Measurements from ENCODE around the gene KXD1. TPM values are rescaled to one million over a fixed set of nuclear protein-coding genes. Genes with fewer than 3 reads are reported as not detected.

The KXD1 gene
- total RNA-seq, 1 experiment from 2014 or later, result 138 TPM

DNA sequence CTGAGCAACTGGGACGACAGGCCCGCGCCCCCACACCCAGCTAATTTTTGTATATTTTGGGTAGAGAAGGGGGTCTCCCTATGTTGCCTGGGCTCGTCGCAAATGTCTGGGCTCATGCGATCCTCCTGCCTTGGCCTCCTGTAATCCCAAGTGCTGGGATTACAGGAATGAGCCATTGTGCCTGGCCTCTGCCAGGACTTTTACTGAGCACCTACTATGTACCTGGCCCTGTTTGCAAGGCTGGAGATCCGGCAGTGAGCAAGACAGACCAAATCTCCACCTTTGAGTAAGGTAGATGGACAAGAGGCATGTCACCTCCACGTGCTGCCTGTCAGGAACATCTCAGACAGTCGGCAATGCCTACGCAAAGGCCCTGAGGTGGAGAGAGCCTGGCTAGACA, 21.2 kb upstream of the KXD1 start:
- H2BK5ac ChIP-seq (ENCODE audit: insufficient read length, low read length), result no peak overlapping the region
- H4K5ac ChIP-seq (ENCODE audit: insufficient read length, low read depth, low read length), result no peak overlapping the region
- no peaks in the 10 kb centered on the region for H3K27me3 ChIP-seq (ENCODE audit: insufficient read depth, low read length)
- no peak overlapping the region for H2BK15ac ChIP-seq (ENCODE audit: low read depth, low read length)
- no peaks in the 10 kb centered on the region for H3K79me2 ChIP-seq (ENCODE audit: insufficient read depth, low read length)
- no peak overlapping the region for H3K14ac ChIP-seq (ENCODE audit: insufficient read depth, low read length)
- no peaks in the 10 kb centered on the region for H3K4me1 ChIP-seq (ENCODE audit: insufficient read depth, low read length)
- Mint-ChIP-seq H3K27ac (no peak overlapping the region; a peak in 1 of 7 replicates), H3K36me3 (ENCODE audit: insufficient read depth in 1 of 3, low read depth in 3 of 3) (peaks cover 30 to 81% (median 76%) of the 10 kb centered on the region in 3 experiments), H3K27me3 (ENCODE audit: low read depth) (no peaks in the 10 kb centered on the region), H3K9me3 (no peaks in the 10 kb centered on the region), H3K4me3 (no peak overlapping the region; a peak in 1 of 5 replicates), H3K4me1 (no peaks in the 10 kb centered on the region)
- no peaks in the 10 kb centered on the region for H3K23me2 ChIP-seq (ENCODE audit: insufficient read length, low read depth, low read length, poor library complexity, severe bottlenecking)
- H3K79me1 ChIP-seq (ENCODE audit: insufficient read depth, low read depth, low read length, poor library complexity, severe bottlenecking), result peaks cover 3% of the 10 kb centered on the region
- no peak overlapping the region for H4K91ac ChIP-seq (ENCODE audit: insufficient read length, low read depth, low read length)
- no peak overlapping the region for H2AK5ac ChIP-seq (ENCODE audit: insufficient read length, low read length)
- H4K8ac ChIP-seq (replicated peaks; ENCODE audit: insufficient read length, low read depth, low read length), result no peak overlapping the region
- H3K9ac ChIP-seq (ENCODE audit: extremely low read depth, insufficient read length, low read length), result no peak overlapping the region
- no peak overlapping the region for H2BK12ac ChIP-seq (ENCODE audit: insufficient read length, low read depth, low read length)
- DNase-seq, result no peak
- no peak overlapping the region for H3K18ac ChIP-seq (ENCODE audit: insufficient read length, low read depth, low read length)
- no peak overlapping the region for H3T11ph ChIP-seq (ENCODE audit: low read length)
- TF ChIP-seq, protein P1, sequence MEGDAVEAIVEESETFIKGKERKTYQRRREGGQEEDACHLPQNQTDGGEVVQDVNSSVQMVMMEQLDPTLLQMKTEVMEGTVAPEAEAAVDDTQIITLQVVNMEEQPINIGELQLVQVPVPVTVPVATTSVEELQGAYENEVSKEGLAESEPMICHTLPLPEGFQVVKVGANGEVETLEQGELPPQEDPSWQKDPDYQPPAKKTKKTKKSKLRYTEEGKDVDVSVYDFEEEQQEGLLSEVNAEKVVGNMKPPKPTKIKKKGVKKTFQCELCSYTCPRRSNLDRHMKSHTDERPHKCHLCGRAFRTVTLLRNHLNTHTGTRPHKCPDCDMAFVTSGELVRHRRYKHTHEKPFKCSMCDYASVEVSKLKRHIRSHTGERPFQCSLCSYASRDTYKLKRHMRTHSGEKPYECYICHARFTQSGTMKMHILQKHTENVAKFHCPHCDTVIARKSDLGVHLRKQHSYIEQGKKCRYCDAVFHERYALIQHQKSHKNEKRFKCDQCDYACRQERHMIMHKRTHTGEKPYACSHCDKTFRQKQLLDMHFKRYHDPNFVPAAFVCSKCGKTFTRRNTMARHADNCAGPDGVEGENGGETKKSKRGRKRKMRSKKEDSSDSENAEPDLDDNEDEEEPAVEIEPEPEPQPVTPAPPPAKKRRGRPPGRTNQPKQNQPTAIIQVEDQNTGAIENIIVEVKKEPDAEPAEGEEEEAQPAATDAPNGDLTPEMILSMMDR (conservative IDR thresholded peaks at IDR 0.05), result no peak
- no peak overlapping the region for H3K27ac ChIP-seq (ENCODE audit: insufficient read length, low read depth, low read length)
- no peak overlapping the region for H3K56ac ChIP-seq (ENCODE audit: insufficient read length, low read depth, low read length)
- no peaks in the 10 kb centered on the region for H3K9me3 ChIP-seq (ENCODE audit: control insufficient read depth, low read depth, low read length)
- no CpG with 5 or more reads among the region's 10 CpGs for WGBS (ENCODE audit: extremely low coverage, insufficient read length, low lambda C conversion rate)
- no peak overlapping the region for H2AFZ ChIP-seq (ENCODE audit: low read length)
- H3K4ac ChIP-seq (ENCODE audit: low read depth, low read length), result no peak overlapping the region
- H2BK120ac ChIP-seq (ENCODE audit: low read depth, low read length, poor library complexity, severe bottlenecking), result no peak overlapping the region
- H4K20me1 ChIP-seq (ENCODE audit: control insufficient read depth, insufficient read depth, insufficient read length), result no peaks in the 10 kb centered on the region
- H2BK20ac ChIP-seq (ENCODE audit: low read depth, low read length, poor library complexity, severe bottlenecking), result no peak overlapping the region
- H3K4me2 ChIP-seq (ENCODE audit: insufficient read depth, insufficient read length, low read length), result no peak overlapping the region
- H3K23ac ChIP-seq (ENCODE audit: insufficient read length, low read depth, low read length), result no peak overlapping the region
